Neural cell (in vitro differentiated cells): Measurements from ENCODE around the gene ITGA5. TPM values are rescaled to one million over a fixed set of nuclear protein-coding genes. Genes with fewer than 3 reads are reported as not detected.

Experiments
- H2AFZ ChIP-seq: fragments of 200-600, 300-800 bp; sonication (generic), shearing (Covaris generic); 2 replicates; pipeline ENCODE4 v1.6.0; 2014; ENCODE audit warnings: low read depth, mild to moderate bottlenecking, antibody characterized with exemption, low read length, moderate library complexity
- H3F3A ChIP-seq: fragments of 200-600 bp; shearing (Covaris generic); 2 replicates; pipeline ENCODE4 v1.6.1; 2016; ENCODE audit warnings: mild to moderate bottlenecking, moderate library complexity, mixed read lengths, antibody characterized with exemption, low read length; ENCODE audit not compliant: insufficient read depth, poor library complexity, severe bottlenecking
- H3K27ac ChIP-seq: fragments of 200-600, 300-800 bp; sonication (generic), shearing (Covaris generic); 2 replicates; pipeline ENCODE4 v1.5.1; 2014; ENCODE audit warnings: mild to moderate bottlenecking, low read length, moderate library complexity
- H3K27me3 ChIP-seq: fragments of 300-800, 200-600 bp; sonication (generic), shearing (Covaris generic); 2 replicates; pipeline ENCODE4 v1.6.0; 2014; ENCODE audit warnings: mild to moderate bottlenecking, low read depth, low read length, moderate library complexity; ENCODE audit not compliant: insufficient read depth
- H3K36me3 ChIP-seq: fragments of 300-800, 200-600 bp; sonication (generic), shearing (Covaris generic); 2 replicates; pipeline ENCODE4 v1.5.1; 2014; ENCODE audit warnings: mild to moderate bottlenecking, antibody characterized with exemption, low read length, moderate library complexity; ENCODE audit not compliant: insufficient read depth
- H3K4me2 ChIP-seq: fragments of 300-800, 200-600 bp; sonication (generic), shearing (Covaris generic); 2 replicates; pipeline ENCODE4 v1.6.0; 2014; ENCODE audit warnings: mild to moderate bottlenecking, low read length
- H3K4me3 ChIP-seq: fragments of 300-800, 200-600 bp; sonication (generic), shearing (Covaris generic); 2 replicates; pipeline ENCODE4 v1.5.1; 2014; ENCODE audit warnings: mild to moderate bottlenecking, low read length, moderate library complexity
- H3K79me2 ChIP-seq: fragments of 200-600 bp; shearing (Covaris generic); replicated peaks from 2 replicates; pipeline ENCODE4 v1.6.0; 2014; ENCODE audit warnings: mild to moderate bottlenecking, low read length, moderate library complexity; ENCODE audit not compliant: insufficient read depth
- H3K9ac ChIP-seq: fragments of 300-800, 200-600 bp; sonication (generic), shearing (Covaris generic); 2 replicates; pipeline ENCODE4 v1.6.1; 2016; ENCODE audit warnings: mild to moderate bottlenecking, low read length, mixed read lengths
- H3K9me2 ChIP-seq: fragments of 200-600 bp; shearing (Covaris generic); 2 replicates; pipeline ENCODE4 v1.6.1; 2016; ENCODE audit warnings: mild to moderate bottlenecking, low read length, mixed read lengths; ENCODE audit not compliant: insufficient read depth
- H3K9me3 ChIP-seq: fragments of 200-600, 300-800 bp; sonication (generic), shearing (Covaris generic); 2 replicates; pipeline ENCODE4 v1.6.1; 2016; ENCODE audit warnings: mild to moderate bottlenecking, mixed run types, low read length, moderate library complexity, mixed read lengths
- H4K20me1 ChIP-seq: fragments of 200-600 bp; shearing (Covaris generic); 2 replicates; pipeline ENCODE4 v1.6.1; 2016; ENCODE audit warnings: mild to moderate bottlenecking, mixed run types; ENCODE audit not compliant: insufficient read depth
- EP300 ChIP-seq: fragments of 450-650 bp; conservative IDR thresholded peaks from 2 replicates; pipeline ENCODE4 v1.6.1; 2014; ENCODE audit warnings: antibody characterized with exemption, mild to moderate bottlenecking, moderate library complexity; ENCODE audit not compliant: poor library complexity, severe bottlenecking
- EZH2 ChIP-seq: fragments of 200-600, 300-800 bp; shearing (Covaris generic), sonication (generic); IDR thresholded peaks from 2 replicates; pipeline ENCODE4 v1.6.1; 2014; ENCODE audit warnings: antibody characterized with exemption, low read length, borderline replicate concordance, mild to moderate bottlenecking; ENCODE audit not compliant: insufficient read depth, poor library complexity, severe bottlenecking
- MXI1 ChIP-seq: fragments of 450-650 bp; conservative IDR thresholded peaks from 2 replicates; pipeline ENCODE4 v1.6.1; 2014; ENCODE audit warnings: antibody characterized with exemption, mild to moderate bottlenecking; ENCODE audit not compliant: poor library complexity, severe bottlenecking
- POLR2AphosphoS5 ChIP-seq: IDR thresholded peaks from 2 replicates; pipeline ENCODE4 v1.6.1; 2012
- RAD21 ChIP-seq: fragments of 450-650 bp; conservative IDR thresholded peaks from 2 replicates; pipeline ENCODE4 v1.6.1; 2014; ENCODE audit warnings: antibody characterized with exemption, mild to moderate bottlenecking, moderate library complexity
- REST ChIP-seq: IDR thresholded peaks from 2 replicates; pipeline ENCODE4 v1.6.1; 2012; ENCODE audit warnings: borderline replicate concordance
- SMC3 ChIP-seq: fragments of 450-650 bp; conservative IDR thresholded peaks from 2 replicates; pipeline ENCODE4 v1.6.1; 2014; ENCODE audit warnings: antibody characterized with exemption, mild to moderate bottlenecking, moderate library complexity; ENCODE audit not compliant: poor library complexity
- polyA plus RNA-seq: library from polyadenylated mRNA; depleted of rRNA; stranded (reverse); fragments of >200 nt; gene quantifications from 2 replicates; pipeline ENCODE4 v1.2.3, GENCODE V29; 2014
- TF ChIP-seq, protein P1 (sequence below): fragments of 450-650 bp; IDR thresholded peaks from 2 replicates; pipeline ENCODE4 v1.5.1; 2014; ENCODE audit warnings: antibody characterized with exemption, mild to moderate bottlenecking, moderate library complexity; ENCODE audit not compliant: poor library complexity, severe bottlenecking

Gene ITGA5
- polyA plus RNA-seq, 1 donor from 2014 or later, result not detected

DNA sequence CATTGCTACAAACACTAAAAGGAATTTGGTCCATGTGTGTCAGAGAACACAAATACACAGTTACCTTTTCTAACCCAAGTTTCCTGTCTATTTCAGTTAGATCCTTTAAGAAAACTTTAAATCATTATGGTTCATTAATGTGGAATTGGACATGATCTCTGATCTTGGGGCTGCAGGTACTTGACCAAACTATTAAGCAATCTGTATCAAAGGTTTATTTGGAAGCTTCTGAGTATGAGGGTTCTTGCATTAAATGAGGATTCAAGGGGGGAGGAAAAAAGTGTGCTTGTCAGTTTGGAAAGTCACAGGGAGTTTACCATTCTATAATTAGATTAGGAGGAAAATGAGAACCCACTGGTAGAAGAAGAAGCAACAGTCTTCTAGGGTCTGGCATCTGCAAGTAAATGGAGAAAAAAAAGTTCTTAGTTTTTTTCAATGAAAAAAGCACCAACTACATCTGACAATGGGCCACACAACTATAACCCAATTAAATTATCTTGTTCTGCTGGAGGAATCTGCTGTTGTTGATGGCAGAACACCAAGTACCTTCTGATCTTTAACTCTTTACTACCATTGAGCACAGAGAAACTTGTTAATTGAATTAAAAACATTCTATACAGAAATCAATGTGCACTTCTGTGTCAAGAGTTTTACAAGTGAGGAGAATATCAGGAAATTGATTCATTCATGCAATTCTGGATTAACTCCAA is 36.8 kb upstream of the ITGA5 start:
- no peak overlapping the region for H3K27ac ChIP-seq
- no peaks in the 10 kb centered on the region for H3F3A ChIP-seq
- H4K20me1 ChIP-seq, result no peaks in the 10 kb centered on the region
- H3K9me2 ChIP-seq, result no peaks in the 10 kb centered on the region
- no peaks in the 10 kb centered on the region for H3K27me3 ChIP-seq
- H3K36me3 ChIP-seq, result no peaks in the 10 kb centered on the region
- H3K4me3 ChIP-seq, result no peak overlapping the region
- no peak overlapping the region for H3K9ac ChIP-seq
- H3K9me3 ChIP-seq, result no peaks in the 10 kb centered on the region
- no peak overlapping the region for H2AFZ ChIP-seq
- H3K79me2 ChIP-seq, result no peaks in the 10 kb centered on the region
- H3K4me2 ChIP-seq, result no peak overlapping the region
- TF ChIP-seq SMC3 (no peak), EZH2 (no peak), RAD21 (no peak), EP300 (no peak), POLR2AphosphoS5 (no peak), REST (no peak)
- TF ChIP-seq, protein P1, sequence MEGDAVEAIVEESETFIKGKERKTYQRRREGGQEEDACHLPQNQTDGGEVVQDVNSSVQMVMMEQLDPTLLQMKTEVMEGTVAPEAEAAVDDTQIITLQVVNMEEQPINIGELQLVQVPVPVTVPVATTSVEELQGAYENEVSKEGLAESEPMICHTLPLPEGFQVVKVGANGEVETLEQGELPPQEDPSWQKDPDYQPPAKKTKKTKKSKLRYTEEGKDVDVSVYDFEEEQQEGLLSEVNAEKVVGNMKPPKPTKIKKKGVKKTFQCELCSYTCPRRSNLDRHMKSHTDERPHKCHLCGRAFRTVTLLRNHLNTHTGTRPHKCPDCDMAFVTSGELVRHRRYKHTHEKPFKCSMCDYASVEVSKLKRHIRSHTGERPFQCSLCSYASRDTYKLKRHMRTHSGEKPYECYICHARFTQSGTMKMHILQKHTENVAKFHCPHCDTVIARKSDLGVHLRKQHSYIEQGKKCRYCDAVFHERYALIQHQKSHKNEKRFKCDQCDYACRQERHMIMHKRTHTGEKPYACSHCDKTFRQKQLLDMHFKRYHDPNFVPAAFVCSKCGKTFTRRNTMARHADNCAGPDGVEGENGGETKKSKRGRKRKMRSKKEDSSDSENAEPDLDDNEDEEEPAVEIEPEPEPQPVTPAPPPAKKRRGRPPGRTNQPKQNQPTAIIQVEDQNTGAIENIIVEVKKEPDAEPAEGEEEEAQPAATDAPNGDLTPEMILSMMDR, result no peak

DNA sequence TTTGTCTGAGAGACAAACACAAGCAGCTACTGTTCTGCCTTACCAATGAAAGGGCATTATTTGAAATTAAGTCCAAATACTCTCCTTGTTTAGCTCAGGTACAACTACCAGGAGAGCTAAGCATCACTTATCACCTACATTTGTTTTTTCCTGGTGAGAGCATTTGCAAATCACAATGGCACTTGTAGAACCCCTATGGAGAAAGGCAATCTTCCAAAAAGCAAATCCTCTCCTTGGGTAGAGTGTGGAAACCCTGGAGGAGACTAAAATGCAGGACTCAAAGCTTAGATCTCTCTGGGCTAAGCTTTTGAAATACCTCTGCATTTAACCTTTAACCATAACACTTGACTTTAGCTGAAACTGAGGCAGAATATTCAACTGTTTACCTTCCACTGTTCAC is 33.6 kb upstream of the ITGA5 start:
- no peaks in the 10 kb centered on the region for H3K9me2 ChIP-seq
- no peaks in the 10 kb centered on the region for H3F3A ChIP-seq
- no peak overlapping the region for H3K9ac ChIP-seq
- no peaks in the 10 kb centered on the region for H4K20me1 ChIP-seq
- TF ChIP-seq POLR2AphosphoS5, result no peak
- no peak overlapping the region for H3K4me3 ChIP-seq
- no peak overlapping the region for H3K27ac ChIP-seq
- H2AFZ ChIP-seq, result no peak overlapping the region
- H3K9me3 ChIP-seq, result no peaks in the 10 kb centered on the region
- no peaks in the 10 kb centered on the region for H3K27me3 ChIP-seq
- no peak overlapping the region for H3K4me2 ChIP-seq
- no peaks in the 10 kb centered on the region for H3K79me2 ChIP-seq
- H3K36me3 ChIP-seq, result no peaks in the 10 kb centered on the region

GRCh38 chr12:54448344-54448743 is 29.3 kb upstream of the ITGA5 start:
- Histone ChIP-seq H3K79me2 (no peaks in the 10 kb centered on the region), H3K9me2 (no peaks in the 10 kb centered on the region), H4K20me1 (no peaks in the 10 kb centered on the region), H3F3A (no peaks in the 10 kb centered on the region), H2AFZ (no peak overlapping the region), H3K27ac (no peak overlapping the region), H3K4me2 (no peak overlapping the region), H3K27me3 (no peaks in the 10 kb centered on the region), H3K4me3 (no peak overlapping the region), H3K36me3 (no peaks in the 10 kb centered on the region), H3K9ac (no peak overlapping the region), H3K9me3 (no peaks in the 10 kb centered on the region)
- TF ChIP-seq SMC3 (no peak), REST (no peak), RAD21 (no peak), MXI1 (no peak), POLR2AphosphoS5 (no peak), EZH2 (no peak)
